Ovary (tissue), 9 donors: ENCODE data around the gene FOXP1. TPM values are rescaled to one million over a fixed set of nuclear protein-coding genes. Genes with fewer than 3 reads are reported as not detected.

ENCODE experiments used
- DNase-seq, 5 donors: peaks; one replicate each; pipeline ENCODE4 v3.0.0-alpha.2; 2019 to 2020
- H3K27ac ChIP-seq, 2 donors: fragments of 200-600 bp; one replicate each; pipeline versions ENCODE4 v1.5.1 to v1.8.0; 2019 to 2022
- H3K27me3 ChIP-seq: fragments of 200-600 bp; one replicate; pipeline ENCODE4 v1.8.0; 2022
- H3K36me3 ChIP-seq: fragments of 200-600 bp; sonication (generic); one replicate; pipeline ENCODE4 v1.5.1; 2019
- H3K4me1 ChIP-seq: one replicate; pipeline ENCODE4 v1.8.1; 2013; ENCODE audit warnings: mild to moderate bottlenecking, moderate library complexity; ENCODE audit not compliant: insufficient read depth
- H3K4me3 ChIP-seq: fragments of 200-600 bp; sonication (generic); one replicate; pipeline ENCODE4 v1.5.1; 2017
- H3K9me3 ChIP-seq, 2 donors: fragments of 200-600 bp in 1 of 2; sonication (generic) in 1 of 2; one replicate each; pipeline versions ENCODE4 v1.5.1 to v1.8.1; 2013 to 2019; ENCODE audit warnings: mild to moderate bottlenecking in 1 of 2, moderate library complexity in 1 of 2
- CTCF ChIP-seq, 3 donors: fragments of 450-650 bp in 2 of 3; fragments of 200-600 bp in 1 of 3; IDR thresholded peaks; one replicate each; pipeline versions ENCODE4 v1.5.1 to v1.8.0; 2016 to 2022; ENCODE audit warnings: antibody characterized with exemption in 3 of 3, mild to moderate bottlenecking in 1 of 3
- EP300 ChIP-seq: sonication (generic); formaldehyde crosslinking; IDR thresholded peaks from one replicate; pipeline ENCODE4 v1.6.1; 2017; ENCODE audit warnings: antibody characterized with exemption
- POLR2A ChIP-seq: fragments of 450-650 bp; IDR thresholded peaks from one replicate; pipeline ENCODE4 v1.6.1; 2017; ENCODE audit warnings: antibody characterized with exemption, mild to moderate bottlenecking, moderate library complexity
- WGBS, 3 donors: extraction: QIAGEN DNeasy Blood & Tissue Kit in 1 of 3; methylation state at CpG; one replicate each; pipeline versions ENCODE4 v1.1.5 to v1.1.7; 2013 to 2017; 5-methylcytosine and 5-hydroxymethylcytosine counted together
- intact Hi-C, 4 donors: fragments of 100-400 bp; cut with DNase I; formaldehyde crosslinking; loops; one replicate each; pipeline versions ENCODE4 v1.11.0 to v1.15.1; 2022 to 2023
- polyA plus RNA-seq, 2 donors: library from polyadenylated mRNA; stranded (reverse); fragments of 200-250 nt in 1 of 2; fragments of 350-450 nt in 1 of 2; fragmentation: Illumina TruSeq in 1 of 2; extraction: RNeasy Lipid Tissue Mini Kit (QIAGEN cat#74804) in 1 of 2; gene quantifications; one replicate each; pipeline ENCODE4 v1.2.3, GENCODE V29; 2013 to 2014
- total RNA-seq, 7 donors: library from RNA; depleted of rRNA in 2 of 7; stranded (reverse); fragments of >200 nt in 2 of 7; fragmentation: NEBNext Ultra II Directional in 3 of 7; extraction: Animal tissue kit (Norgen Biotek cat#: 25700) in 3 of 7; gene quantifications; one replicate each; pipeline versions ENCODE4 v1.1.0 to v1.2.4, GENCODE V29; 2016 to 2023
- donor health status: DM: no; HTN: no; CAD: no; lungs with moderate emphysema.
- donor health status: DM: no; HTN: no; CAD: no.
- donor health status: Bipolar disorder and iron deficiency.
- donor health status: DM: yes; HTN: yes; CAD: no.
- donor health status: DM: no; HTN: no; CAD: no.
- donor health status: DM: yes; HTN: yes; CAD: no.

Gene FOXP1
- total and polyA plus RNA-seq, 9 donors: 31.7 to 126 (median 114) TPM

GRCh38 chr3:71585131-71585530, 1.6 kb upstream of the FOXP1 start:
- Histone ChIP-seq H3K27ac (peak overlapping the region; percentile 99 to 100), H3K4me1 (no peaks in the 10 kb centered on the region), H3K36me3 (no peaks in the 10 kb centered on the region), H3K9me3 (no peaks in the 10 kb centered on the region), H3K4me3 (no peak overlapping the region), H3K27me3 (no peaks in the 10 kb centered on the region)
- TF ChIP-seq POLR2A (no peak), EP300 (no peak), CTCF (IDR thresholded peaks at IDR 0.05) (no peak)
- DNase-seq: peak in 1 of 5 donors; percentile 11
- 46 to 47% (median 46%) methylated on average over 5 of the region's 5 CpGs for WGBS, 3 donors
- intact Hi-C loops: loop anchor here in 3 of 4 donors (5.0 to 10.0 kb wide), 5 partner anchors 340 to 1058 kb away; no protein-coding TSS in a partner anchor

DNA sequence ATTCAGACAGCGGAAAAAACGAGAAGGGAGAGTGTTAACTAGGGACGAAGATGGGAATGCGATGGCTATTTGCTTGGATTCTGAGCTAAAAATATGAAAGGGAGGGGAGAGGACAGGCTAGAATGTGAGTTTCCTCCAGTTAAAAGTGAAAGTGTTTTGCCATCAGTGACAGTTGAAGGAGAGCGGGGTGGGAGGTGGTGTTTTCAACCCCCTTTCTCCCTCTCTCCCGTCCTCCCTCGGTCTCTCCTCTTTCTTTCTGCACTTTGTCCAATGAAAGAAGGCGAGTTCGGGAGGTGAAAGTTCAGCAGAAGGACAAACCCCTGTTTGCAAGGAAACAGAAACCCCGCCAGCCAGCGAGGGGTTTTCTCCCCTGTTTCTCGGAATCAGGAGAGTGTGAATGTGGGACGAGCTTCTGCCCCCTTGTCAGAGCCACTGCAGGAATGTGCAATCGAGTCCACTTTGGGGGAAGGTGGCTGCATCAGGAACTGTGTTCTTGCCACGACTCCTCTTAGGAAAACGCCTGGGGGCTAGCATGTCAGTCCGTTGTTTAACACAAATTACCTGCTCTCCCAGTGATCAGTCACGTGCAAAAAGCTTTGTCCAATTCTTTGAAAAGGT, 975 bp upstream of the FOXP1 start:
- Histone ChIP-seq H3K36me3 (no peaks in the 10 kb centered on the region), H3K4me3 (peak overlapping the region; percentile 86), H3K9me3 (no peaks in the 10 kb centered on the region), H3K4me1 (peaks cover 2% of the 10 kb centered on the region), H3K27ac (peak overlapping the region; percentile 99 to 100), H3K27me3 (no peaks in the 10 kb centered on the region)
- intact Hi-C loops: loop anchor here in 3 of 4 donors (5.0 to 10.0 kb wide), 8 partner anchors 277 to 1057 kb away; no protein-coding TSS in a partner anchor
- peak; percentile 48 to 68 (median 62) for DNase-seq
- WGBS, 3 donors: 0 to 1% (median 0%) methylated on average over 18 of the region's 18 CpGs
- TF ChIP-seq POLR2A: no peak
- no peak for TF ChIP-seq CTCF (IDR thresholded peaks at IDR 0.05)
- TF ChIP-seq EP300: no peak

DNA sequence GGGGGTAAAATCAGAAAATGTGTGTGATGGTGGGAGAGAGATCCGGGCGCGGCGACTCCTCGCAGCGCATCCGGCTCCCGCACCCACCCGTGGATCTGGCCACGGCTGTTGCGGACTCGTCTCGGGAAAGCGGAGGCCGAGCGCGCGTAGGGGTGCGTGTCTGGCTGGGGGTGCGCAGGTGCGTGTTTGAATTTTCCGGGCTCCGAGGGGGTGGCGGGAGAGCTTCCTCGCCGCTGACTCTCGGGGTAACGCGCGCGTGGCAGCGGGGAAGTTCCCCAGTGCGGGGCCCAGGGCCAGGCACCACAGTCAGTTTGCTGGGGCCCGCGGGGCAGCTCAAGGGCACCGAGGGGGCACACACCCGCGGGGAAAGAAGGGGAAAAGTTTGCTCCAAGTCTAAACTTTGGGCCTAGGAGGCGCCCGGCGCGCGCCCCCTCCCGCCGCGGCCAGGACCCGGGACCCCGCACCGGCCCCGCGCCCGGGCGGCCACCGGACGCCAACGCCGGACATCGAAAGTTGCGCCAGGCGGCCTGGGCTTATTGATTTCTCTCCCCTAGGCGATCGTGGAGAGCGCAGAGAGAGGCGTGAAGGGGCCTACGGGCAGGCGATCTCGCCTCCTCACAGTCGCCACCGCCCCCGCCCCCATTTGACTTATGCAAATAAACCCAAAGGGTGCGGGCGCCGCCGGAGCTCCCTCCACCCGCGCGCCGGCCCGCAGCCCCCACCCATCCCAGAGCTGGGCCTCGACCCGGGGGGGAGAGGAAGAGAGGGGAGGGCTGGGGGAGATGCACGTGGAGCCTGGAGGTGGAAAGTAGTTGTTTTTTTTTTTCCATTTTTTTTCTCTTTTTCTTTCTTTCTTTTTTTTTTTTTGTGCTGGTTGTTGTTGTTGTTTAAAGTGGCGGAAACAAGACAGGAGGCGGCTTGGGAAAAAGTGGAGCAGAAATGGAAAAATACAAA, 639 bp downstream of the FOXP1 start:
- intact Hi-C loops: loop anchor here in 3 of 4 donors (5.0 to 10.0 kb wide), 7 partner anchors 276 to 868 kb away; no protein-coding TSS in a partner anchor
- H3K4me1 ChIP-seq: peaks cover 2% of the 10 kb centered on the region
- no peaks in the 10 kb centered on the region for H3K9me3 ChIP-seq
- H3K27me3 ChIP-seq: no peaks in the 10 kb centered on the region
- H3K36me3 ChIP-seq: no peaks in the 10 kb centered on the region
- peak overlapping the region; percentile 99 to 100 for H3K27ac ChIP-seq
- peak; percentile 63 to 83 (median 78) for DNase-seq
- peak overlapping the region; percentile 86 for H3K4me3 ChIP-seq
- TF ChIP-seq CTCF (IDR thresholded peaks at IDR 0.05) (no peak), POLR2A (no peak), EP300 (no peak)
- 0 to 1% (median 0%) methylated on average over 75 to 84 of the region's 84 CpGs for WGBS, 3 donors

DNA sequence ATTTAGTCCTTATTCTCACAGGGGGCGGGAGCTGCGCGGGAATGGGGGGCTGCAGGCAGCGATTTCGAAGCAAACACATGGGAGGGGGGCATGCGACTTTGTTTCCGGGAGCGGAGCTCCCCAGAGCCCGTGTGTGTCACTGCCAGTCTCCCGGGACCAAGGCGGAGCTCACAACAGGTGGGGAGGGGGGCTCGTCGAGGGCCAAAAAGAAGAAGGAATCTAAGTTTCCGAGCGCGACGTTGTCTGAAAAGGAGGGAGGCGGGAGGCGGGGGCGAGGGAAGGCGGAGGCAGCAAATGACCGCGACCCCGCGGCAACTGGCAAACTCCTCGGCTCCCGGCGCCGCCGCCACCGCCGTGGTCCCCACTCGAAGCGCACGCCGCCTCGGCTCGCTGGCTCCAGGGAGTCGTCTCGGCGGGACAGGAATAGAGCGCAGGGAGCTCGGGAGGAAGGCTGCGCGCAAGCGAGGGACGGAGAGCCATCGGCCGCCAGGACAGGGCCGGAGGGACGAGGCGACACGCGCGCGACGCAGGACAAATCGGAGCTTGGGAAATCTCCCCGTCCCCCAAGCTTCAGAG, 1.4 kb downstream of the FOXP1 start:
- peaks cover 2% of the 10 kb centered on the region for H3K4me1 ChIP-seq
- H3K27ac ChIP-seq: peak overlapping the region; percentile 99 to 100
- intact Hi-C loops: loop anchor here in 3 of 4 donors (5.0 to 10.0 kb wide), 7 partner anchors 275 to 867 kb away; no protein-coding TSS in a partner anchor
- peak overlapping the region; percentile 86 for H3K4me3 ChIP-seq
- H3K36me3 ChIP-seq: no peaks in the 10 kb centered on the region
- DNase-seq: peak in 4 of 5 donors; percentile 41 to 68 (median 60)
- no peaks in the 10 kb centered on the region for H3K27me3 ChIP-seq
- H3K9me3 ChIP-seq: no peaks in the 10 kb centered on the region
- 0% methylated on average over 50 to 59 of the region's 59 CpGs for WGBS, 3 donors
- TF ChIP-seq POLR2A (no peak), CTCF (IDR thresholded peaks at IDR 0.05) (no peak), EP300 (no peak)
